Mucosa of stomach (tissue), 1 donor: Measurements from ENCODE around the gene FNDC5.
"Not testable (repeated sequence)": the region's sequence is repeated elsewhere in the genome, so short reads cannot be mapped to it uniquely, and the experiment has no call there.

ENCODE experiments used
- H3K27me3 ChIP-seq: one replicate; pipeline ENCODE4 v1.7.0; 2013; ENCODE audit warnings: mild to moderate bottlenecking, low read length; ENCODE audit not compliant: control insufficient read depth, insufficient read depth
- H3K36me3 ChIP-seq: one replicate; pipeline ENCODE4 v1.7.0; 2013; ENCODE audit warnings: low read length; ENCODE audit not compliant: control insufficient read depth, insufficient read depth
- H3K4me1 ChIP-seq: one replicate; pipeline ENCODE4 v1.7.0; 2013; ENCODE audit warnings: mild to moderate bottlenecking, low read length; ENCODE audit not compliant: control insufficient read depth, insufficient read depth
- H3K4me3 ChIP-seq: one replicate; pipeline ENCODE4 v1.7.0; 2013; ENCODE audit warnings: low read length
- H3K9ac ChIP-seq: one replicate; pipeline ENCODE4 v1.7.0; 2013; ENCODE audit warnings: mild to moderate bottlenecking, low read length, moderate library complexity
- H3K9me3 ChIP-seq: one replicate; pipeline ENCODE4 v1.7.0; 2013; ENCODE audit warnings: mild to moderate bottlenecking, low read length, moderate library complexity; ENCODE audit not compliant: control insufficient read depth
- donor health status: Pancreatic carcinoma.

FNDC5 gene

GRCh38 chr1:32870615-32871363, at the start of gene FNDC5:
TSS of gene FNDC5 (minus strand) at chr1:32870912.
- Histone ChIP-seq H3K9me3 (no peaks in the 10 kb centered on the region), H3K27me3 (peaks cover 35% of the 10 kb centered on the region), H3K4me3 (no peak within 1 kb of the TSS), H3K9ac (peak within 1 kb of the TSS; percentile 45), H3K4me1 (peaks cover 9% of the 10 kb centered on the region), H3K36me3 (no peaks in the 10 kb centered on the region)

GRCh38 chr1:32919811-32920733, 49.4 kb upstream of the FNDC5 start:
- H3K4me1 ChIP-seq = peaks cover 8% of the 10 kb centered on the region
- no peaks in the 10 kb centered on the region for H3K36me3 ChIP-seq
- H3K27me3 ChIP-seq = peaks cover 11% of the 10 kb centered on the region
- H3K4me3 ChIP-seq = no peak overlapping the region
- H3K9me3 ChIP-seq = no peaks in the 10 kb centered on the region
- no peak overlapping the region for H3K9ac ChIP-seq

- peaks cover 3% of the 10 kb centered on the region for H3K27me3 ChIP-seq
- H3K9ac ChIP-seq = no peak overlapping the region
- no peaks in the 10 kb centered on the region for H3K9me3 ChIP-seq
- H3K36me3 ChIP-seq = no peaks in the 10 kb centered on the region
- no peaks in the 10 kb centered on the region for H3K4me1 ChIP-seq
- H3K4me3 ChIP-seq = no peak overlapping the region
These were observed 47.5 kb upstream of the FNDC5 start for GRCh38 chr1:32918179-32918578.

- Histone ChIP-seq H3K9me3 (no peaks in the 10 kb centered on the region), H3K9ac (no peak overlapping the region), H3K36me3 (no peaks in the 10 kb centered on the region), H3K4me1 (peaks cover 4% of the 10 kb centered on the region), H3K27me3 (peaks cover 3% of the 10 kb centered on the region), H3K4me3 (no peak overlapping the region)
These were observed 46.8 kb upstream of the FNDC5 start for GRCh38 chr1:32917521-32917920.

GRCh38 chr1:32915766-32916706, 45.3 kb upstream of the FNDC5 start:
- Histone ChIP-seq H3K36me3 (no peaks in the 10 kb centered on the region), H3K9ac (no peak overlapping the region), H3K9me3 (no peaks in the 10 kb centered on the region), H3K4me3 (no peak overlapping the region), H3K27me3 (peaks cover 3% of the 10 kb centered on the region), H3K4me1 (peaks cover 8% of the 10 kb centered on the region)

- H3K9me3 ChIP-seq = no peaks in the 10 kb centered on the region
- H3K4me1 ChIP-seq = peaks cover 24% of the 10 kb centered on the region
- H3K36me3 ChIP-seq = no peaks in the 10 kb centered on the region
- H3K4me3 ChIP-seq = no peak overlapping the region
- no peak overlapping the region for H3K9ac ChIP-seq
- H3K27me3 ChIP-seq = no peaks in the 10 kb centered on the region
These were observed 39.6 kb upstream of the FNDC5 start for GRCh38 chr1:32910319-32910718.

GRCh38 chr1:32907435-32907834, 36.7 kb upstream of the FNDC5 start:
- Histone ChIP-seq H3K9ac (no peak overlapping the region), H3K4me1 (peaks cover 37% of the 10 kb centered on the region), H3K27me3 (no peaks in the 10 kb centered on the region), H3K9me3 (no peaks in the 10 kb centered on the region), H3K36me3 (no peaks in the 10 kb centered on the region), H3K4me3 (no peak overlapping the region)

- Histone ChIP-seq H3K4me1 (peaks cover 40% of the 10 kb centered on the region), H3K4me3 (no peak overlapping the region), H3K36me3 (no peaks in the 10 kb centered on the region), H3K9me3 (no peaks in the 10 kb centered on the region), H3K27me3 (no peaks in the 10 kb centered on the region), H3K9ac (no peak overlapping the region)
These were observed 35.9 kb upstream of the FNDC5 start for GRCh38 chr1:32906654-32907053.

- H3K36me3 ChIP-seq, H3K9ac ChIP-seq, H3K27me3 ChIP-seq, H3K9me3 ChIP-seq, H3K4me3 ChIP-seq: not testable (repeated sequence)
- peaks cover 46% of the 10 kb centered on the region for H3K4me1 ChIP-seq
These were observed 34.9 kb upstream of the FNDC5 start for GRCh38 chr1:32905588-32905987.

GRCh38 chr1:32904797-32905196, 34.1 kb upstream of the FNDC5 start:
- Histone ChIP-seq H3K27me3 (no peaks in the 10 kb centered on the region), H3K9ac (no peak overlapping the region), H3K9me3 (no peaks in the 10 kb centered on the region), H3K4me1 (peaks cover 51% of the 10 kb centered on the region), H3K4me3 (no peak overlapping the region), H3K36me3 (no peaks in the 10 kb centered on the region)

GRCh38 chr1:32903991-32904785, 33.5 kb upstream of the FNDC5 start:
- Histone ChIP-seq H3K9me3 (no peaks in the 10 kb centered on the region), H3K9ac (no peak overlapping the region), H3K36me3 (no peaks in the 10 kb centered on the region), H3K4me1 (peaks cover 53% of the 10 kb centered on the region), H3K27me3 (no peaks in the 10 kb centered on the region), H3K4me3 (no peak overlapping the region)
